Activated CD8-positive, alpha-beta memory T cell treated with anti-CD3 and anti-CD28 coated beads, Interleukin-2, amount 50 U/mL, for 1 hour (primary cell): ENCODE results near the gene NECAP2.

ENCODE experiments used
- DNase-seq: peaks from one replicate; pipeline ENCODE4 v3.0.0-alpha.2; 2020; ENCODE audit errors: extremely low read depth

Gene NECAP2

GRCh38 chr1:16440470-16441281 lies at the start of gene NECAP2:
NECAP2 (plus strand) TSS chr1:16440724; CDS start chr1:16440762, 38 bp downstream.
- peak; percentile 80 for DNase-seq

GRCh38 chr1:16391411-16391810 lies 49.1 kb upstream of the NECAP2 start:
- DNase-seq: no peak

- DNase-seq: no peak
Measured at GRCh38 chr1:16392740-16393569, 47.6 kb upstream of the NECAP2 start.

- no peak for DNase-seq
Measured at GRCh38 chr1:16393570-16394521, 46.7 kb upstream of the NECAP2 start.

- DNase-seq: no peak
Measured at GRCh38 chr1:16394977-16395376, 45.5 kb upstream of the NECAP2 start.

GRCh38 chr1:16396591-16396990 lies 43.9 kb upstream of the NECAP2 start:
- DNase-seq: no peak

- no peak for DNase-seq
Measured at GRCh38 chr1:16397120-16397519, 43.4 kb upstream of the NECAP2 start.

GRCh38 chr1:16398371-16398953 lies 42.1 kb upstream of the NECAP2 start:
- DNase-seq: no peak

- DNase-seq: no peak
Measured at GRCh38 chr1:16402742-16403141, 37.8 kb upstream of the NECAP2 start.

GRCh38 chr1:16405441-16405840 lies 35.1 kb upstream of the NECAP2 start:
- no peak for DNase-seq

GRCh38 chr1:16406868-16407267 lies 33.7 kb upstream of the NECAP2 start:
- DNase-seq: no peak

- no peak for DNase-seq
Measured at GRCh38 chr1:16409536-16410152, 30.9 kb upstream of the NECAP2 start.

GRCh38 chr1:16410803-16411202 lies 29.7 kb upstream of the NECAP2 start:
- DNase-seq: no peak

- DNase-seq: no peak
Measured at GRCh38 chr1:16413191-16413590, 27.3 kb upstream of the NECAP2 start.

- no peak for DNase-seq
Measured at GRCh38 chr1:16418823-16419425, 21.6 kb upstream of the NECAP2 start.

GRCh38 chr1:16420424-16421118 lies 20.0 kb upstream of the NECAP2 start:
- DNase-seq: no peak

- DNase-seq: no peak
Measured at GRCh38 chr1:16421201-16421600, 19.3 kb upstream of the NECAP2 start.

- no peak for DNase-seq
Measured at GRCh38 chr1:16422041-16422440, 18.5 kb upstream of the NECAP2 start.

- no peak for DNase-seq
Measured at GRCh38 chr1:16425125-16426025, 15.1 kb upstream of the NECAP2 start.
